ENCODE measurements around the gene APBA3. TPM values are rescaled to one million over a fixed set of nuclear protein-coding genes. Genes with fewer than 3 reads are reported as not detected.

APBA3 gene
- total RNA-seq, 4 donors from 2014 or later, result 12.9 to 26.5 (median 22.7) TPM

DNA sequence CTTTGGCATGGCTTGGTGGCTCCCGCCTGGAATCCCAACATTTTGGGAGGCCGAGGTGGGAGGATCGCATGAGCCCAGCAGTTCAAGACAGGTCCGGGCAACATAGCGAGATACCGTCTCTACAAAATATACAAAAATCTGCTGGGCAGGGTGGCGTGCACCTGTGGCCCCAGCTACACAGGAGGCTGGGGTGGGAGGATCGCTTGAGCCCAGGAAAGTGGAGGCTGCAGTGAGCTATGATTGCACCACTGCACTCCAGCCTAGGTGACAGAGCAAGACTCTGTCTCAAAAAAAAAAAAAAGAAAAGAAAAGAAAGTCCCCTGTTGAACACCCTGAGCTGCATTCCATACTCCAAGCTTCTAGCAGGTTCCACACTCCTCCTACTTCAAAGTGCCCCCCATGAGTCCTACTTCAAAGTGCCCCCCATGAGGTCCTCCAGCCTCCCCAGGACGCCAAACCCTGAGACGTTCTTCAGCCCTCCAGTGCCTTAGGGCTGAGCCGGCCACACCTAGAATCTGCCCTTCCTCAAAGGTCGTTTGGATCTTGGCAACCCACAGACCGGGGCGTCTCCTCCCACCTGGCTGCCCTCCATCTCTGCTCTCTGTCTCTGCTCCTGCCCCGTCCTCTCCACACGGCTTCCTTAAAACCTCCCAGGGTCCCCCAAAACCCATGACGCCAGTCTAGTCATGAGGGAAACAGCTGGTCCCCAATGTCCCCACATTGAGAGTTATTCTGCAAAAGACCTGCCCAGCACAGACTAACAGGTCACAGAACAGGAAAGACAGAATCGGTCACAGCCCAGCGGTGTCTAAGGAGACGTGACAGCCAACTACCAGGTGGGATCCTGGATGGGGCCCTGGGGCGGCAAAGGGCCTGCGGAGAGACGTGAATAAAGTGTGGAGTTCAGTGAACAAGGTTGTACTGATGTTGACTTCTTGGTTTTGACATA, 48.6 kb downstream of the APBA3 start:
- Histone ChIP-seq H3K4me1 (peaks cover 13 to 75% (median 22%) of the 10 kb centered on the region in 3 donors), H3K27ac (peak overlapping the region; percentile 66 to 82 (median 75)), H3K9me3 (no peaks in the 10 kb centered on the region), H3K36me3 (no peaks in the 10 kb centered on the region), H3K4me3 (peak overlapping the region in 2 of 4 donors; percentile 0 to 44), H3K27me3 (peaks cover 0 to 5% (median 0%) of the 10 kb centered on the region in 4 donors)
- DNase-seq, result no peak
- intact Hi-C loops (cut with DNase I), result no loop called here
- TF ChIP-seq POLR2A (IDR thresholded peaks at IDR 0.05), result no peak
- TF ChIP-seq, protein P1, sequence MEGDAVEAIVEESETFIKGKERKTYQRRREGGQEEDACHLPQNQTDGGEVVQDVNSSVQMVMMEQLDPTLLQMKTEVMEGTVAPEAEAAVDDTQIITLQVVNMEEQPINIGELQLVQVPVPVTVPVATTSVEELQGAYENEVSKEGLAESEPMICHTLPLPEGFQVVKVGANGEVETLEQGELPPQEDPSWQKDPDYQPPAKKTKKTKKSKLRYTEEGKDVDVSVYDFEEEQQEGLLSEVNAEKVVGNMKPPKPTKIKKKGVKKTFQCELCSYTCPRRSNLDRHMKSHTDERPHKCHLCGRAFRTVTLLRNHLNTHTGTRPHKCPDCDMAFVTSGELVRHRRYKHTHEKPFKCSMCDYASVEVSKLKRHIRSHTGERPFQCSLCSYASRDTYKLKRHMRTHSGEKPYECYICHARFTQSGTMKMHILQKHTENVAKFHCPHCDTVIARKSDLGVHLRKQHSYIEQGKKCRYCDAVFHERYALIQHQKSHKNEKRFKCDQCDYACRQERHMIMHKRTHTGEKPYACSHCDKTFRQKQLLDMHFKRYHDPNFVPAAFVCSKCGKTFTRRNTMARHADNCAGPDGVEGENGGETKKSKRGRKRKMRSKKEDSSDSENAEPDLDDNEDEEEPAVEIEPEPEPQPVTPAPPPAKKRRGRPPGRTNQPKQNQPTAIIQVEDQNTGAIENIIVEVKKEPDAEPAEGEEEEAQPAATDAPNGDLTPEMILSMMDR (IDR thresholded peaks at IDR 0.05), result no peak
- WGBS, 2 donors, result 26 to 28% methylated on average over 19 of the region's 23 CpGs

DNA sequence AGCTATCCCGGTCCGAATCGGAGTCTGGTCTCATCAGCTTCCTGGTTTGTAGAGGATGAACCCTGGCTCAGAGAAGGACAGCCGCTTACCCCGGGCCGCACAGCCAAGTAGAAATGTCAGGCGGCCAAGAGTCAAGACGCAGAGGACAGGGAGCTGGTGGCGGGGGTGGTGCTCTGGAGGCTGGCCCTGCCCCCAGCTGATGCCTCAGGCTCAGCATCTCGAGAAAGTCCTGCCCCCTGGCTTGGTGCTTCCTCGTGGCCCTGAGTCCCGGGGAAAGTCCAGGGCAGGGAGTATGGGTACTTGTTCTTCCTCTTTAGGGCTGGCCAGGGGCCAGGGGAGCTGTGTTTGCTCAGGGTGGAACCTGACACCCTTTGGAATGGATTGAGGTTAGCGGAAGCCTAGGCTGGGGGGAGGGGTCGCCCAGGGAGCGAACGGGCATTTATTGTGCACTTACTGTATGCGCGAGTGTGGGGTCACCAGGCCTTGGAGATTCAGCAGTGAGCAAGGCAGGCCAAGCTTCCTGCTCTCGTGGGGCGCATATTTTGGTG, 51.2 kb downstream of the APBA3 start:
- Histone ChIP-seq H3K4me1 (peaks cover 13 to 63% (median 22%) of the 10 kb centered on the region in 3 donors), H3K27ac (peak overlapping the region in 1 of 4 donors; percentile 21), H3K36me3 (no peaks in the 10 kb centered on the region), H3K9me3 (no peaks in the 10 kb centered on the region), H3K27me3 (peaks cover 0 to 7% (median 0%) of the 10 kb centered on the region in 4 donors), H3K4me3 (peak overlapping the region in 1 of 4 donors; percentile 8)
- intact Hi-C loops (cut with DNase I), result no loop called here
- WGBS, 2 donors, result 30 to 37% methylated on average over 12 to 13 of the region's 20 CpGs
- TF ChIP-seq, protein P1 (IDR thresholded peaks at IDR 0.05), result peak in 1 of 6 experiments; percentile 7
- no peak for TF ChIP-seq POLR2A (IDR thresholded peaks at IDR 0.05)
- DNase-seq, result no peak

DNA sequence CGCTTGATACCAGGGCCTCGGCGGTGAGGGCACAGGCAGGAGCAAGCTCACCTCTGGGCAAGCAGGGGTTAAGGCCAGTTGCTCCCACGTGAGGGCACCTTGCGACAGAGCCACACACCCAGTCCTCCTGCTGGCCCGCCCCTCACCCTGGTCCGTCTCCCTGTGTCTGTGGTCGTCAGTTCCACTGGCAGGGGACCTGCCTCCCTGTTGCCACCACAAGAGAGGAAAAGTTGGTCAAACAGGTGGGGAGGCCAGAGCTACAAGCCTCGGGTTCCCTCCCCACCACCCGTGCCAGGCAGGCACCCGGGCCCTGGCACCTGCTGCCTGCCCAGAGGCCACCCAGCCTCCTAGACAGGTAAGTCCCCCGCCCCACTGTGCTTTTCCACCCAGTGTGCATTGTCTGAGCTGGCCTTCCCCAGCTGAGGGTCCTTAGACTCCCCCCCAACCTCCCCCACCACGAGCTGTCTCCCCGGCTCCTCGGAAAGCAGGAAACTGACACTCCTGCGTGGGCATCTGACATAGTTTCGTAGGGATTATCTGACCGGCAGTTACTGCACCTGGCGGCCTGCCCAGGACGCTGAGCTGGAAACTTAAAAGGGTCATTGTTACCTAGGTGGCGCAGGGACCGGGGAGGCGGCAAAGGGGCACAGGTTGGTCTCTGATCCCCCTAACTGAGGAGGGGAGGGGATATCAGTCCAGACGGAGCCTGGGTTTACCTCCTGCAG, 53.1 kb downstream of the APBA3 start, which contains the start of gene TJP3:
Gene TJP3 (plus strand): TSS at position 178 of the 725 bp plus-strand sequence. CDS start 20,049 bp downstream, outside the sequence.
- H3K36me3 ChIP-seq, result no peaks in the 10 kb centered on the region
- H3K9me3 ChIP-seq, result no peaks in the 10 kb centered on the region
- WGBS, 2 donors, result 18 to 31% methylated on average over 4 to 13 of the region's 24 CpGs
- intact Hi-C loops (cut with DNase I), result loop anchor here (10.0 kb wide), 1 partner anchor 164 kb away; no protein-coding TSS in a partner anchor
- peaks cover 13 to 54% (median 20%) of the 10 kb centered on the region in 3 donors for H3K4me1 ChIP-seq
- peak within 1 kb of the TSS; percentile 18 to 49 (median 48) for H3K4me3 ChIP-seq
- peaks cover 0 to 7% (median 0%) of the 10 kb centered on the region in 4 donors for H3K27me3 ChIP-seq
- TF ChIP-seq POLR2A (IDR thresholded peaks at IDR 0.05), result no peak
- TF ChIP-seq, protein P1 (IDR thresholded peaks at IDR 0.05), result no peak
- H3K27ac ChIP-seq, result peak within 1 kb of the TSS; percentile 67 to 87 (median 76)
- no peak for DNase-seq

DNA sequence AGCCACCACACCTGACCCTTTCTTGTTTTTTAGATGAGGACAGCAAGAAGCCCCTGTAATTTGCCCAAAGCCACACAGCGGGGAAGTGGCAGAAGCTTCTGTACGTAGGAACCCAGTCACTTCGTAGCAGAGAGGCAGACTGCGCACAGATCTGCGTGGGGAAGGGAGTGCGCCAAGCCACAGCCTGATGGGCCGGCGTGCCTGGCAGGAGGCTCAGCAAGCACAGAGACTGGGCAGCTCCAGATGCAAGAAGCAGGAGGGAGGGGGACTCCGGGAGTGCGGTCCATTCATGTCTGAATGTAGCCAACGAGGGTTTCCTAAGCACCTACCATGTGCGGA, 53.7 kb downstream of the APBA3 start:
- no peak for DNase-seq
- TF ChIP-seq, protein P1 (IDR thresholded peaks at IDR 0.05), result no peak
- H3K27me3 ChIP-seq, result peaks cover 0 to 7% (median 0%) of the 10 kb centered on the region in 4 donors
- peak overlapping the region in 1 of 4 donors; percentile 80 for H3K27ac ChIP-seq
- no peaks in the 10 kb centered on the region for H3K36me3 ChIP-seq
- peaks cover 13 to 49% (median 15%) of the 10 kb centered on the region in 3 donors for H3K4me1 ChIP-seq
- 88 to 90% methylated on average over 4 to 7 of the region's 12 CpGs for WGBS, 2 donors
- peak overlapping the region in 2 of 4 donors; percentile 48 to 49 for H3K4me3 ChIP-seq
- intact Hi-C loops (cut with DNase I), result loop anchor here (10.0 kb wide), 1 partner anchor 163 kb away; no protein-coding TSS in a partner anchor
- no peaks in the 10 kb centered on the region for H3K9me3 ChIP-seq
